Activated naive CD8-positive, alpha-beta T cell treated with anti-CD3 and anti-CD28 coated beads for 36 hours (primary cell): ENCODE results near the gene SPATS2L. TPM values are rescaled to one million over a fixed set of nuclear protein-coding genes. Genes with fewer than 3 reads are reported as not detected.

ENCODE experiments used
- DNase-seq: peaks from one replicate; pipeline ENCODE4 v3.0.0; 2021
- H3K27ac Mint-ChIP-seq: one replicate; pipeline ENCODE4 v1.8.0; 2022; ENCODE audit warnings: mild to moderate bottlenecking, moderate library complexity, mixed read lengths
- H3K27me3 Mint-ChIP-seq: one replicate; pipeline ENCODE4 v1.8.0; 2022; ENCODE audit warnings: mild to moderate bottlenecking, mixed read lengths
- H3K36me3 Mint-ChIP-seq: one replicate; pipeline ENCODE4 v1.8.0; 2021; ENCODE audit warnings: mild to moderate bottlenecking, mixed read lengths
- H3K4me1 Mint-ChIP-seq: one replicate; pipeline ENCODE4 v1.8.0; 2021; ENCODE audit warnings: mixed read lengths
- H3K4me3 Mint-ChIP-seq: one replicate; pipeline ENCODE4 v1.8.0; 2022; ENCODE audit warnings: mild to moderate bottlenecking, moderate library complexity, mixed read lengths
- H3K9me3 Mint-ChIP-seq: one replicate; pipeline ENCODE4 v1.8.0; 2022; ENCODE audit warnings: mixed read lengths
- total RNA-seq, 2 experiments: library from RNA; stranded (reverse); gene quantifications; one replicate each; pipeline ENCODE4 v1.2.3, GENCODE V29; 2021

The SPATS2L gene
- total RNA-seq, 2 experiments from 2014 or later, result 8.1 to 9.4 TPM

DNA sequence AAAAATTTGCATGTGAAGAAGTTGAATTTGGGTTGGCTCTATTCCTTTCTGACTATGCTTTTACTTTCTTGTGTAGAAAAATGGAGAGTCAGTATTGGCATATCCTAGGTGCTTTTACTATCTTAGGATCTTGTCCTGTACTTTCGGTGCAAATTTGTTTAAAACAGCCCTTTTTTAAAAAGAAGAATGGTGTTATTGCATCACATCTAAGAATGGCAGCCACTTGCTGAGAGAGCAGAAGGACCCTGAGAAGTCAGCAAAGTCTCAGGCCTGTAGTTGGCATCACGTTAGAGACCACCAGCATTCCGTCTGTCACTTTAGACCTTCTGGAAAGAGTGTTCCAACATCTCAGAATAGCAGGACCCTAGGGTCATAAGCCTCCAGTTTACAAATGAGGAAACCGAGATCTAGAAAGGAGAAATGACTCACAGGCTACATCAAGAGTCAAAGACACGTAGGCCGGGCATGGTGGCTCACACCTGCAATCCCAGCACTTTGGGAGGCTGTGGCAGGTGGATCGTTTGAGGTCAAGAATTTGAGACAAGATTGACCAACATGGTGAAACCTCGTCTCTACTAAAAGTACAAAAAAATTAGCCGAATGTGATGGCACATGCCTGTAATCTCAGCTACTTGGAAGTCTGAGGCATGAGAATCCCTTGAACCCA lies 42.5 kb downstream of the SPATS2L start:
- H3K4me1 Mint-ChIP-seq, result no peaks in the 10 kb centered on the region
- peaks cover 3% of the 10 kb centered on the region for H3K36me3 Mint-ChIP-seq
- no peak overlapping the region for H3K27ac Mint-ChIP-seq
- H3K9me3 Mint-ChIP-seq, result peaks cover 1% of the 10 kb centered on the region
- no peak overlapping the region for H3K4me3 Mint-ChIP-seq
- peaks cover 4% of the 10 kb centered on the region for H3K27me3 Mint-ChIP-seq
- DNase-seq, result no peak

DNA sequence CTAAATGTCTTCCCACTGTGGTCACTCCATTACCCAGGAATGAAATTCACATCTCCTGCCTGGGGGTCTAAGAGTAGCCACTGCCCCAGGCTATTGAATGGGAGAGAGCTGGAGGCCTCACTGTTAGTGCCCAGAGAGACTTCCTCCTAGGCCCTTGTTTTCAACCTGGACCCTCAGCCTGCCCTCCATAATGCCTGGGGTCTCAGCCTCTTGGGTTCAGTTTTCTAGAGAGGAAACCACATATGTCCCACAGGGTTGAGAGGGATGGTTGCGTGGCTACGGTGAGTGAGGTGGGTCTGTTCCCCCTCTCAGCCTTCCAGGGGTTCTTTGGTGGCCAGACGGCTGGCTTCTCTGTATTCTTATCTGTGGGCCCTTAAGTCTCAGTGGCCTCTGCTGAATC lies 43.4 kb downstream of the SPATS2L start:
- Mint-ChIP-seq H3K36me3 (no peaks in the 10 kb centered on the region), H3K27ac (no peak overlapping the region), H3K9me3 (no peaks in the 10 kb centered on the region), H3K4me1 (no peaks in the 10 kb centered on the region), H3K27me3 (peaks cover 4% of the 10 kb centered on the region), H3K4me3 (no peak overlapping the region)
- no peak for DNase-seq

DNA sequence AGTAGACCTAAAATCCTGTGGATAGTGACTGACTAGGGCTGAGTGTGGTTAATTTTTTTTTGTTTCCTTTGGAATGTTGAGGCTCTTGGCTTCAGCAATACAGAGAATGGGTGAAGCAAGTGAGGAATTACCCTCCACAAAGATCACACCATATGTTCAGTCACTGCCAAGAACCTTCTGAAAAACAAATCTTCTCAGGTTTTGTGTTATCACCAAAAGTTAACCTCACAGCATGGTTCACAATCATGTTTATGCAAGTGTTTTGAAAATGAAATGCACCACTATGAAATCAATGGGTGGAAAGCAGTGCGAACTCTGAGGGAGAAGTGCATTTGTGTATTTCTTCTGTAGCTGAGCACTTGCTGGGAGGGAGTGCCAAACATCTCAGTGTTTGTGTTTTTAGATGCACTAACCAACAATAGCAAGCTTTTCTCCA lies 44.4 kb downstream of the SPATS2L start:
- Mint-ChIP-seq H3K9me3 (no peaks in the 10 kb centered on the region), H3K4me1 (no peaks in the 10 kb centered on the region), H3K27me3 (peaks cover 4% of the 10 kb centered on the region), H3K36me3 (no peaks in the 10 kb centered on the region), H3K4me3 (no peak overlapping the region), H3K27ac (no peak overlapping the region)
- DNase-seq, result no peak

- no peak for DNase-seq
- Mint-ChIP-seq H3K4me3 (no peak overlapping the region), H3K9me3 (no peaks in the 10 kb centered on the region), H3K4me1 (no peaks in the 10 kb centered on the region), H3K36me3 (no peaks in the 10 kb centered on the region), H3K27ac (no peak overlapping the region), H3K27me3 (peaks cover 4% of the 10 kb centered on the region)
Observed at GRCh38 chr2:200351815-200352214, 45.3 kb downstream of the SPATS2L start.

GRCh38 chr2:200352636-200353035 lies 46.1 kb downstream of the SPATS2L start:
- Mint-ChIP-seq H3K27me3 (peaks cover 4% of the 10 kb centered on the region), H3K9me3 (no peaks in the 10 kb centered on the region), H3K36me3 (no peaks in the 10 kb centered on the region), H3K27ac (no peak overlapping the region), H3K4me3 (no peak overlapping the region), H3K4me1 (no peaks in the 10 kb centered on the region)
- no peak for DNase-seq

DNA sequence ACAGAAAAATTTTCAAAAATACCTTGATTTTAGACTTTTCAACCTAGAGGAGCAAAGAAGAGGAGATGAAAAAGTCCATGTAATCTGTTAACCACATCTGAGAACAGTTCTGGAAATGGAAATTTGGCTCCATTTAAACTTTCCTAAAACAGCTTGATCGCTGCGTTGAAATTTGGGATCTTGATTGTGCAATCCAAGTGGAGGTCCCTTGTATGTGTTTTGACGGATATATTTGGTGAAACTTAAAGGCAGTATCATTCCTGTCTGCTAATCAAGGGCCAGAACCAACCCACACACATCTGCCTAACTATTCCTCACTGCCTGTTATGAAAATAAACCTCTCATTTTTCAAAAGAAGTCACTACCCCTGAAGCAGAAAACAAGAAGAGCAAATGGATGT lies 46.6 kb downstream of the SPATS2L start:
- Mint-ChIP-seq H3K36me3 (no peaks in the 10 kb centered on the region), H3K4me1 (no peaks in the 10 kb centered on the region), H3K27me3 (peaks cover 4% of the 10 kb centered on the region), H3K27ac (no peak overlapping the region), H3K4me3 (no peak overlapping the region), H3K9me3 (no peaks in the 10 kb centered on the region)
- DNase-seq, result no peak

GRCh38 chr2:200353874-200354273 lies 47.4 kb downstream of the SPATS2L start:
- H3K4me1 Mint-ChIP-seq, result no peaks in the 10 kb centered on the region
- H3K4me3 Mint-ChIP-seq, result no peak overlapping the region
- H3K36me3 Mint-ChIP-seq, result no peaks in the 10 kb centered on the region
- H3K27me3 Mint-ChIP-seq, result peaks cover 4% of the 10 kb centered on the region
- no peaks in the 10 kb centered on the region for H3K9me3 Mint-ChIP-seq
- no peak for DNase-seq
- H3K27ac Mint-ChIP-seq, result no peak overlapping the region

DNA sequence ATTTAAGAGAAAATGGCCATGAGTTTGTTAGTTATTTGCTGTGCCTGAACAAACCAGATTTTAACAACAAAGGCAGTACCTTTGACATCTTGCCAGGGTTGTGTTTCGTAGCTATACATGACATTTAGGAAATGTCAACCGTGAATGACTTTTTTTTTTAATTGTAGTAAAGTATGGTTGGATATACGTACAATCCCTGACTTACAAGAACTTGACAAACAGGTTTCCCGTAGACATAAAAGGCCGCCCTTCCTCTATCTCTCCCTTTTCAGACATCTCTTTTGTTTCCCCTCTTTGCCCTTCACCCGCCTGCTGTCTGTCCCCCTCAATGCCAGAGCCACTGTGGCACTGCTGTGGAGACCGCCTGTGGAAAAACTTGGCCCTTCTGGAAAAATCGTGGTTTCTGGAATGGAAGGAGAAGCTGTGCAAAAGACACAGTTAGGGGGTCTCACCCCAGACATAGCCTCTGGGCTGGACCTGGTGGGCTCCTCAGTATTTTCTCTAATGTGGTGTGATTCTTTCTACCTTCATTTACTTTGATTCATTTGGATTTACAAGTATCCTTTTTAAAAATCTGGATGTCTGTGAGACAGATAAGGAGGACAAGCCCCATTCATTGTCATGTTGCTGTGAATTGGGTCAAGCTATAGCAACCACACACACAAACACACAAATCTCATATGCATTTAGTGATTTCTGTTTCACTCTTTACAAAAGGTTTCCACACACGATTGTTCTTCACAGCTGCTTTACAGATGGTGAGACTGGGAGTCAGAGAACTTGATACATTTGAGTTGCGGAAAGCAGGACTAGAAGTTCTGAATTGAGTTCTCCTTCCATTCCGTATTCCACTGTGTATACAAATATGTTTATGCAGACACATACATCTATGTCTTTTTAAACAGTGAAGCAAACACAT lies 48.6 kb downstream of the SPATS2L start:
- no peak overlapping the region for H3K4me3 Mint-ChIP-seq
- no peaks in the 10 kb centered on the region for H3K9me3 Mint-ChIP-seq
- no peak overlapping the region for H3K27ac Mint-ChIP-seq
- H3K27me3 Mint-ChIP-seq, result peaks cover 4% of the 10 kb centered on the region
- no peak for DNase-seq
- H3K36me3 Mint-ChIP-seq, result no peaks in the 10 kb centered on the region
- H3K4me1 Mint-ChIP-seq, result no peaks in the 10 kb centered on the region

- Mint-ChIP-seq H3K9me3 (no peaks in the 10 kb centered on the region), H3K27ac (no peak overlapping the region), H3K36me3 (no peaks in the 10 kb centered on the region), H3K4me3 (no peak overlapping the region), H3K4me1 (no peaks in the 10 kb centered on the region), H3K27me3 (peaks cover 4% of the 10 kb centered on the region)
- no peak for DNase-seq
Observed at GRCh38 chr2:200356321-200356720, 49.8 kb downstream of the SPATS2L start.

DNA sequence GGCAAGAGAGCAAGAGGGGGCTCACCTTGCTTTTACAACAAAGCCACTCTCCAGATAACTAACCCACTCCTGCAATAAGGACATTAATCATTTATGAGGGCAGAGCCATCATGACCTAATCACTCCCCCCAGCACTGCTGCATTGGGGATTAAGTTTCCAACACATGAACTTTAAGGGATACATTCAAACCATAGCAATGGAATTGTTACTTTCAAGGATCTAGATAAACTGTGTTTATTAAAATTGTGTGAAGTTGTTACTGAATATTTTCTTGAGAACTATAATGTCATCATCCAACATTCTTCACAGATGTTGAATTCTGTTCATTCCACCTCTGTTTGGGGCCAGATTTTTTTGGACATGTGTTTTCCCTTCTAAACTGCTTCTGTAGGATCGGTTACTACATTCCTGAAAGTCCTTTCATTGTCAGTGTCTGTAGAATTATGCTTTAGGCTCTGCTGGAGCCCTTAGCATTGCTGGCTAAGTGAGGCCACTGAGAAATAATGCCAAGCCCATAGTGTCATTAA lies 50.4 kb downstream of the SPATS2L start:
- Mint-ChIP-seq H3K27me3 (peaks cover 4% of the 10 kb centered on the region), H3K9me3 (no peaks in the 10 kb centered on the region), H3K36me3 (no peaks in the 10 kb centered on the region), H3K27ac (no peak overlapping the region), H3K4me3 (no peak overlapping the region), H3K4me1 (no peaks in the 10 kb centered on the region)
- DNase-seq, result no peak

DNA sequence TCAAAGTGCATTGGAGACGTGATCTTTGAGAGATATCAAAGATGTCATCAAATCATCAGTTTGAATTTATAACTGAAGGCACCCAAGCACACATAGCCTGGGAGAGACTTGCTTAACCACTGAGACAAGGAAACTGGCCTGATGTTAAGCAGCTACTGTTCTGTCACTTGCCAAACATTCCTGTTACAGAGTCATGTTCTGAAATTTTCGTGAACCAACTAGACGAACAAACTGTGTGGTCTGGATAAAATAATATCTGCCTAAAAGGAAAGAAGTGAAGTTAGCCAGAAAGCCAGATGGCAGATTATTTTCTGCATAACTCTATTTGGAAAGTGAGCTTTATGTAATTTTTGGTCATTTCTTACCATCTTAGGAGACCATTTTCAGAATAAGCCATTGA lies 51.4 kb downstream of the SPATS2L start:
- H3K27ac Mint-ChIP-seq, result no peak overlapping the region
- no peak for DNase-seq
- no peaks in the 10 kb centered on the region for H3K4me1 Mint-ChIP-seq
- no peaks in the 10 kb centered on the region for H3K9me3 Mint-ChIP-seq
- no peaks in the 10 kb centered on the region for H3K36me3 Mint-ChIP-seq
- H3K27me3 Mint-ChIP-seq, result peaks cover 4% of the 10 kb centered on the region
- H3K4me3 Mint-ChIP-seq, result no peak overlapping the region

DNA sequence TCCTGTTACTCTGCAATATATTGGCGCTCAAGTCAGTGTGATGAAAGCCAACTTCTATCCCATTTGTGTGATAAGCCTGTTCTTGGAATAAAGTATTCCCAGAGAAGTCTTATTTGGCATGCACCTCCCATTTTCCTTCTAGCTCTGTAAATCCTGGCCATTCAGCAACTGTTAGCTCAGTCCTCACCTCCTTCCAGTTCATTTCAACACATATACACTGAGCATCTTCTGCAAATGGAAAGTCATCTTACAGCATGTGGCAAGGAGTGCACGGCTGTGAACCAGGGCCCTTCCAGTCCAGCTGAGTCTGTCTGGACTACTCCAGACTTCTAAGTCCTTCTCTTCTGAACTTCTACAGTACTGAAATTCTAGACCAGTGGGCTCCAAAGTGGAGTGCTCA lies 53.1 kb downstream of the SPATS2L start:
- H3K36me3 Mint-ChIP-seq, result no peaks in the 10 kb centered on the region
- H3K9me3 Mint-ChIP-seq, result no peaks in the 10 kb centered on the region
- DNase-seq, result no peak
- no peaks in the 10 kb centered on the region for H3K4me1 Mint-ChIP-seq
- H3K27ac Mint-ChIP-seq, result no peak overlapping the region
- H3K27me3 Mint-ChIP-seq, result no peaks in the 10 kb centered on the region
- no peak overlapping the region for H3K4me3 Mint-ChIP-seq

- H3K4me3 Mint-ChIP-seq, result no peak overlapping the region
- no peaks in the 10 kb centered on the region for H3K4me1 Mint-ChIP-seq
- H3K9me3 Mint-ChIP-seq, result no peaks in the 10 kb centered on the region
- no peaks in the 10 kb centered on the region for H3K36me3 Mint-ChIP-seq
- H3K27me3 Mint-ChIP-seq, result no peaks in the 10 kb centered on the region
- no peak for DNase-seq
- no peak overlapping the region for H3K27ac Mint-ChIP-seq
Observed at GRCh38 chr2:200360364-200360763, 53.9 kb downstream of the SPATS2L start.

DNA sequence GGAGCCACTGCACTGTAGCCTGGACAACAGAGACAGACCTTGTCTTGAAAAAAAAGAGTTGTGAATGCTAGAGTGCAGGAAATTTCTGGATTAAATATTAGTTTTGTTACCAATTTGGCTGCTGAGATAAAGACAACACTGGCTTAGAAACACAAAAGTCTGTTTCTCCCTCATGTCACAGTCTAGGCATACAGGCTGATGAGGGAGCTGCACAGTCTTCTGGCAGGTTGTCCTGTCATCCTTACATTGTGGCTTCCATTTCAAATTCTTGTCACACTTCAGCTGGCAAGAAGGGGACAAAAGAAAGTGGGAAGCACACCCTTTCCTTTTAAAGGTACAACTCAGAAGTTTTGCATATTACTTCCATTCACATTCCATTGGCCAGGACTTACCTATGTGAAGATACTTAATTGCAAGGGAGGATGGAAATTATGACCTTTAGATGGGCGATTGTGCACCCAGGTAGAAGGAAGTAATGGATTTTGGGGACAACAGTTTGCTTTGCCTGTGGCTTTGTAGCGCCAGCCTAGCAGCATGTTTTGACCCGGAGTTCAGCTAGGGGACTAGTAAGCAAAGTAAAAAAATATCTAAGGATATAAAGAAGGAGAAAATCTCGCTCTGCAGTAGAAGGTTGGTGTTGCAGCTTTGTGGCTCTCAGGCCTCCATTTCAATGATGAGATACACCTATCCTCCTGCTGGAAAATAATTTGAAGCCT lies 55.9 kb downstream of the SPATS2L start:
- no peaks in the 10 kb centered on the region for H3K36me3 Mint-ChIP-seq
- no peak overlapping the region for H3K4me3 Mint-ChIP-seq
- no peaks in the 10 kb centered on the region for H3K27me3 Mint-ChIP-seq
- H3K9me3 Mint-ChIP-seq, result no peaks in the 10 kb centered on the region
- DNase-seq, result no peak
- H3K27ac Mint-ChIP-seq, result no peak overlapping the region
- H3K4me1 Mint-ChIP-seq, result no peaks in the 10 kb centered on the region

DNA sequence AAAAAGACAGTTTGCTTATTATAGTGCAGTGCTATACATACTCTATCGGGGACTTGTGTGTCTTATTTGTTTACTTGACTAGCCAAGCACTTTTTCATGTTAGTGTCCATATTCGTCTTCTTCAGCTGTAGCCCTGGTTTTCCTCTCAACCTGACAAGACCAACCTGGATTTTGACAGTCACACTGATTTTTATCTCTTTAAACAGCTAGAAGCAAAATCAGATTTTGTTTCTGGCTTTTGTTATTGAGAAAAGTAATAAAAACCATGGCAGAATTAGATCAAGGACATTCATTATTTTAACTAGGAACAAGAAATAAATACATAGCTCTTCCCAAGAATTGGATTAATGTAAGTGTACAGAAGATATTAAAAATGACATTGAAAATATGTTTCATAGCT lies 56.8 kb downstream of the SPATS2L start:
- H3K27me3 Mint-ChIP-seq, result no peaks in the 10 kb centered on the region
- H3K4me1 Mint-ChIP-seq, result no peaks in the 10 kb centered on the region
- no peak overlapping the region for H3K4me3 Mint-ChIP-seq
- no peak overlapping the region for H3K27ac Mint-ChIP-seq
- DNase-seq, result no peak
- no peaks in the 10 kb centered on the region for H3K36me3 Mint-ChIP-seq
- H3K9me3 Mint-ChIP-seq, result no peaks in the 10 kb centered on the region
